ENCODE results near the gene AMMECR1L. TPM values are rescaled to one million over a fixed set of nuclear protein-coding genes. Genes with fewer than 3 reads are reported as not detected.
A peak's percentile ranks its signal among the peaks of the same experiment; 100 is the strongest.
"Not testable (repeated sequence)": the region's sequence is repeated elsewhere in the genome, so short reads cannot be mapped to it uniquely, and the experiment has no call there.

AMMECR1L gene
- total RNA-seq, result 11.0 TPM

DNA sequence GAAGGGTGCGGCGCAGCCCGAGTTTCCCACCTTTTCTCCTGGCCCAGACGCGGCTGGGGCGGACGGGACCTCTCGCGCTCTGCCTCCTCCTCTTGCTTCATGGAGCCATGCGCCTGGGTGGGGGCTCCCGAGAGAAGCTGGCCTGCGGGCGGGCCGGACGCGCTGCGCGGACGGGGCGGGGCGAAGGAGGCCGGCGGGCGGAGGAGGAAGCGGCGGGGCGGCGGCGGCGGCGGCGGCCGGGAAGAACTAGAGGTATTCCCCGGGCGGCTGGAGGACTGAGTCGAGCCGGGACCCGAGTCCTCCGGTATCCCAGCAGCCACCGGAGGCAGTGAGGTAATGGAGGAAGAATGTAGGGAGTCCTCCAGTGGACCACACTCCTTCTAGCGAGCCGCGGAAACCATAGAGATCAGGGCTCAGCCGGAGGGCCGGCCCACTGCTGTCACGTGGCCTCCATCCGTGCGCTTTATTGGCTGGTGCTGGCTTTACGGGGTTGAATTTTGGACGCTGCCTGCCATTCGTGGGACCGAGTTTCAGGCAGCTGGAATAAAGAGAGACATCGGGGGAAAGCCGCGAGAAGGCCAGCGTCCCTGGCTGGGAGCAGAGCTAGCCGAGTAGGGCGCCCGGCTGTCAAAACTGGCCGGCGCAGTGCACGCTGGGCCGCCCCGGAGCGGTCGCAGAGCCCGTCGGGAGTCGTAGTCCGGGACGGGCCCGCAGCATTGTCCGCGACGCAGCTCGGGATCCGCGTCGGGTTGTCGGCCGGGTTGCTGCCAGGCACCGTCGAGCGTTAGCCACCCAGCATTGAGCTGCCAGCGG lies at the start of gene AMMECR1L:
Gene AMMECR1L (minus strand): TSS at position 177 of the 813 bp plus-strand sequence. CDS start 11,722 bp downstream, outside the sequence.
- DNase-seq (ENCODE audit: low spot score in 2 of 2), result peak; percentile 41 to 74

GRCh38 chr2:127935337-127935736 lies 49.6 kb upstream of the AMMECR1L start:
- no peak for FAIRE-seq
- no peak for DNase-seq (ENCODE audit: low spot score in 2 of 2)

More for the DNA sequence above, at the start of gene AMMECR1L:
- FAIRE-seq, result peak; percentile 87

DNA sequence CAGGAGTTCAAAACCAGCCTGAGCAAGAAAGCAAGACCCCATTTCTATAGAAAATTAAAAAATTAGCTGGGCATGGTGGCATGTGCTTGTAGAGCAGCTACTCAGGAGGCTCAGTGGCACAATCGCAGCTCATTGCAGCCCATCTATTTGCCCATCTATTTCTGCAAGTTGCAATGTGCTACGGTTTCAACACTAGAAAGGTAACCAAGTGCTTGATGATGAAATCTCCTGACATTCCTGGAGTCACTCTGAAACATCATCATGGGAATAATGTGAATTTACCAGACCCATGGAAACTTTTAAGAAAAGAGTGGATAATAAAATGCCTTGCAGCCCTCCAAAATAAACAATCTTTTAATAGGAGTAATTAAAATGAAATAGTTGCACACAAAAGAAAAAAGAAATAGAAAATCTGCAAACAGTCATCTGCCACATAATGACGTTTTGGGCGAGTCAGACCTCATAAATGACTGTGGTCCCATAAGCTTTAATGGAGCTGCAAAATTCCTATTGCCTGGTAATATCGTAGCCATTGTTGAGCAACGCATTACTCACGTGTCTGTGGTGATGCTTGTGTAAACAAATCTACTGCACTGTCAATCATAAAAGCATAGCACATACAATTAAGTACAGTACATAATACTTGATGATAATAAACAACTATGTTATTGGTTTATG lies 46.6 kb upstream of the AMMECR1L start:
- DNase-seq (ENCODE audit: low spot score in 2 of 2), result no peak
- no peak for FAIRE-seq

GRCh38 chr2:127929449-127929848 lies 43.7 kb upstream of the AMMECR1L start:
- no peak for FAIRE-seq
- no peak for DNase-seq (ENCODE audit: low spot score in 2 of 2)

GRCh38 chr2:127927384-127927783 lies 41.6 kb upstream of the AMMECR1L start:
- FAIRE-seq (no peak), DNase-seq (ENCODE audit: low spot score in 2 of 2) (no peak)

DNA sequence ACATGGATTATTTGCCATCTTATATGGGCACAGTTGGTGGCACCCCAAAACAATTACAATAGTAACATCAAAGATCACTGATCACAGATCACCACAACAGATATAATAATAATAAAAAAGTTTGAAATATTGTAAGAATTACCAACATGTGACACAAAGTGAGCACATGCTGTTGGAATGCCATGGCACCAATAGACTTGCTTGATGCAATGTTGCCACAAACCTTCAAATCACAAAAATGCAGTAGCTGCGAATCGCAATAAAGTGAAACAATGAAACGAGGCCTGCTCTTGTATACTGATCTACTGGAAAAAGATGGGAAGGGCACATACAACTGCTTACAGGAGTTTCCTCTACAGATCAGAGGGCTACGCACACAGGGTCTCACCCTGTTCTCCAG lies 32.2 kb upstream of the AMMECR1L start:
- FAIRE-seq, result no peak
- no peak for DNase-seq (ENCODE audit: low spot score in 2 of 2)

GRCh38 chr2:127913808-127914457 lies 28.2 kb upstream of the AMMECR1L start:
- DNase-seq (ENCODE audit: low spot score in 2 of 2) (no peak), FAIRE-seq (no peak)

GRCh38 chr2:127911737-127912136 lies 26.0 kb upstream of the AMMECR1L start:
- DNase-seq (ENCODE audit: low spot score in 2 of 2) (no peak), FAIRE-seq (no peak)

GRCh38 chr2:127910415-127910814 lies 24.7 kb upstream of the AMMECR1L start:
- FAIRE-seq (no peak), DNase-seq (ENCODE audit: low spot score in 2 of 2) (no peak)

DNA sequence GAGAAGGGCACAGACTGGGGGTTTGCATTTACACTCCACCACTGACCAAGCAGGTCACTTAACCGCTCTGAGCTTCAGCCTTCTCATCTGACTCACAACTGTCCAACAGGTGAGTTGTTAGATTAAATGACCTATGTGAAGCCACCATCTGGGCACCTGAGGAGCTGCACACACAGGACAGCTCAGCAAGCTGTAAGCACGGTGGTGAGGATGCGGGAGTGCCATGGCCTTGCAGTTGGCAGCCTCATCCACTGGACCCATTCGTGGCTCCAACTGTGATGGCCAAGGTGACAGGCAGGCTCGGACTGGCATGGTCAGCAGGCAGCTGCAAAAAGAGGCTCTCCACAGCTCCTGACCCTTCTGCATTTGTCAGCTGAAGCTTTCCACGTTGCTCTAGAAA lies 23.3 kb upstream of the AMMECR1L start:
- no peak for DNase-seq (ENCODE audit: low spot score in 2 of 2)
- no peak for FAIRE-seq

GRCh38 chr2:127907733-127908400 lies 22.1 kb upstream of the AMMECR1L start:
- DNase-seq (ENCODE audit: low spot score in 2 of 2); FAIRE-seq: not testable (repeated sequence)

GRCh38 chr2:127906206-127906926 lies 20.6 kb upstream of the AMMECR1L start:
- FAIRE-seq (no peak), DNase-seq (ENCODE audit: low spot score in 2 of 2) (no peak)

- FAIRE-seq (no peak), DNase-seq (ENCODE audit: low spot score in 2 of 2) (no peak)
Measured at GRCh38 chr2:127901339-127902056, 15.7 kb upstream of the AMMECR1L start.

DNA sequence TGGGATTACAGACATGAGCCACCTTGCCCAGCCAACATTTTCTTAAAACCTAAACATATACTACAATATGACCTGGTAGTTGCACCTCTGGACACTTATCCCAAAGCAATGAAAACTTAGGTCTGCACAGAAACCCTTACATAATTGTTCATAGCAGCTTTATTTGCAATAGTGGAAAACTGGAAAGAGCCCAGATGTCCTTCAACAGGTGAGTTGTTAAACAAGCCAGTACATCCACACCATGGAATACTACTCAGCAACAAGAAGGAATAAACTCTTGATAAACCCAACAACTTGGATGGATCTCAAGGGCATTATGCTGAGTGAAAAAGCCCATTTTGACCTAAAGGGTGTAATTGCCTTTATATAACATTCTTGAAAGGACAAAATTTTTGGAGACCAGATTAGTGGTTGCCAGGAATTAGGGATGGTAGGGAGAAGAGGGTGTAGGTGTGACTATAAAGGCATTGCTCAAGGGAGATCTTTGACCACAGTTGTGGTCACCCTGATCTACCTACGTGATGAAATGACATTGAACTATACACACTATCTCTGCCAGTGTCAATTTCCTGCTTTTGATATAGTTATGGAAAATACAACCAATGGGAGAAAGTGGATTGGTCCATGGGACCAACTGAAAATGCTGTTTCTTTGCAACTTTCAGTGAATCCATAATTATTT lies 11.9 kb upstream of the AMMECR1L start:
- DNase-seq (ENCODE audit: low spot score in 2 of 2) (no peak), FAIRE-seq (no peak)

- FAIRE-seq (no peak), DNase-seq (ENCODE audit: low spot score in 2 of 2) (no peak)
Measured at GRCh38 chr2:127893494-127893893, 7.7 kb upstream of the AMMECR1L start.

DNA sequence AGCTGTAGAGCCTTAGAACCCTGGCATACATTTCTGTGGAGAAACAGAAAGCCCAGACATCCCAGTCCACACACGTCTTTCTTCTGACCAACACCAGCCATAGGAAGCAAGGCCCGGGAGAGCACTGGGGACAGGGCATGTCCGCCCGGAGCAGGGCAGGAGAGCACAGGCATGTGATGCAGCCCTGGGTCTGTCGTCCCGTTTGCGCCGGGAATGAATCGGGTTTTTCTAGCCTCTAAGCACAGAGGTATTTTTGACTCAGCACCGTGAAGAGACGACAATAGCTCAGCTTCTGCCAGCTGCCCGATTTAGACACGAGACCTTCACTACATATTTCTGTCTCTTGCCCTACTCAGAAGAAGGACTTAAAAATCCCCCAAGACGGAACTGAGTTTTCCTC lies 7.3 kb upstream of the AMMECR1L start:
- DNase-seq (ENCODE audit: low spot score in 2 of 2) (no peak), FAIRE-seq (no peak)

GRCh38 chr2:127891811-127892210 lies 6.1 kb upstream of the AMMECR1L start:
- DNase-seq (ENCODE audit: low spot score in 2 of 2) (no peak), FAIRE-seq (no peak)

GRCh38 chr2:127890756-127891155 lies 5.0 kb upstream of the AMMECR1L start:
- DNase-seq (ENCODE audit: low spot score in 2 of 2); FAIRE-seq: not testable (repeated sequence)

GRCh38 chr2:127888772-127889171 lies 3.0 kb upstream of the AMMECR1L start:
- no peak for DNase-seq (ENCODE audit: low spot score in 2 of 2)
- FAIRE-seq, result no peak
